Activated T-cell treated with anti-CD3 and anti-CD28 coated beads, Interleukin-2, amount 50 U/mL, for 1 hour (primary cell): ENCODE data around the gene MFSD8.
"Not testable (repeated sequence)": the region's sequence is repeated elsewhere in the genome, so short reads cannot be mapped to it uniquely, and the experiment has no call there.

ENCODE experiments used
- DNase-seq: peaks from one replicate; pipeline ENCODE4 v3.0.0-alpha.2; 2020

The MFSD8 gene

GRCh38 chr4:127930175-127930574, 34.8 kb downstream of the MFSD8 start:
- no peak for DNase-seq

GRCh38 chr4:127925720-127926119, 39.3 kb downstream of the MFSD8 start:
- not testable (repeated sequence) for DNase-seq

GRCh38 chr4:127922226-127922625, 42.7 kb downstream of the MFSD8 start:
- no peak for DNase-seq

- DNase-seq = no peak
Measured at GRCh38 chr4:127920521-127920920, 44.5 kb downstream of the MFSD8 start.

GRCh38 chr4:127917151-127917550, 47.8 kb downstream of the MFSD8 start:
- DNase-seq = no peak

GRCh38 chr4:127916512-127916911, 48.5 kb downstream of the MFSD8 start:
- DNase-seq = no peak

GRCh38 chr4:127905029-127905428, 59.9 kb downstream of the MFSD8 start:
- DNase-seq = no peak

GRCh38 chr4:127899682-127900081, 65.3 kb downstream of the MFSD8 start:
- not testable (repeated sequence) for DNase-seq

GRCh38 chr4:127896528-127896927, 68.4 kb downstream of the MFSD8 start:
- DNase-seq = no peak

- DNase-seq = no peak
Measured at GRCh38 chr4:127896069-127896468, 68.9 kb downstream of the MFSD8 start.

GRCh38 chr4:127889903-127890302, 75.1 kb downstream of the MFSD8 start:
- no peak for DNase-seq

GRCh38 chr4:127888559-127888958, 76.4 kb downstream of the MFSD8 start:
- DNase-seq = no peak

- DNase-seq = no peak
Measured at GRCh38 chr4:127881563-127881864, 83.5 kb downstream of the MFSD8 start.

GRCh38 chr4:127880763-127881562, 84.0 kb downstream of the MFSD8 start, which contains the start of gene PLK4:
Gene PLK4 (plus strand): TSS chr4:127880893. CDS start chr4:127881135, 242 bp downstream.
- peak; percentile 91 for DNase-seq

- no peak for DNase-seq
Measured at GRCh38 chr4:127875791-127876190, 89.2 kb downstream of the MFSD8 start.

- no peak for DNase-seq
Measured at GRCh38 chr4:127870688-127871087, 94.3 kb downstream of the MFSD8 start.

- DNase-seq = no peak
Measured at GRCh38 chr4:127870281-127870680, 94.7 kb downstream of the MFSD8 start.

GRCh38 chr4:127868196-127868595, 96.8 kb downstream of the MFSD8 start:
- no peak for DNase-seq
